GM19463 (cell line): Measurements from ENCODE around the gene IFI16.
A peak's percentile ranks its signal among the peaks of the same experiment; 100 is the strongest.

Source experiments
- ATAC-seq: cut with Tn5 transposase; IDR thresholded peaks from one replicate; pipeline ENCODE4 v1.9.1; 2021; ENCODE audit warnings: mild to moderate bottlenecking, moderate library complexity; ENCODE audit not compliant: unreplicated experiment

Gene IFI16

GRCh38 chr1:159055181-159055641 is 45.5 kb downstream of the IFI16 start:
- no peak for ATAC-seq

GRCh38 chr1:159056069-159056698 is 46.5 kb downstream of the IFI16 start:
- ATAC-seq: no peak

GRCh38 chr1:159058751-159059150 is 49.0 kb downstream of the IFI16 start:
- ATAC-seq: no peak

GRCh38 chr1:159065106-159065505 is 55.4 kb downstream of the IFI16 start:
- ATAC-seq: no peak

- ATAC-seq: no peak
Observed at GRCh38 chr1:159066108-159066507, 56.4 kb downstream of the IFI16 start.

GRCh38 chr1:159067699-159068621 is 58.3 kb downstream of the IFI16 start:
- ATAC-seq: peak; percentile 77

GRCh38 chr1:159068886-159069285 is 59.2 kb downstream of the IFI16 start:
- ATAC-seq: no peak

- no peak for ATAC-seq
Observed at GRCh38 chr1:159071970-159072582, 62.4 kb downstream of the IFI16 start.

- peak; percentile 85 for ATAC-seq
Observed at GRCh38 chr1:159076438-159077119, 66.9 kb downstream of the IFI16 start, which contains the start of gene AIM2. Gene AIM2, minus strand, starts transcription at chr1:159076766. Its CDS starts 3,267 bp downstream, at chr1:159073499.

GRCh38 chr1:159077120-159077961 is 67.6 kb downstream of the IFI16 start:
- peak; percentile 62 for ATAC-seq

- no peak for ATAC-seq
Observed at GRCh38 chr1:159079525-159079924, 69.8 kb downstream of the IFI16 start.

- no peak for ATAC-seq
Observed at GRCh38 chr1:159081626-159082025, 71.9 kb downstream of the IFI16 start.

GRCh38 chr1:159083013-159083412 is 73.3 kb downstream of the IFI16 start:
- ATAC-seq: no peak

GRCh38 chr1:159084152-159084551 is 74.4 kb downstream of the IFI16 start:
- ATAC-seq: no peak

GRCh38 chr1:159084867-159085266 is 75.2 kb downstream of the IFI16 start:
- ATAC-seq: no peak

GRCh38 chr1:159088050-159088449 is 78.3 kb downstream of the IFI16 start:
- no peak for ATAC-seq

GRCh38 chr1:159088546-159089183 is 79.0 kb downstream of the IFI16 start:
- peak; percentile 63 for ATAC-seq

- no peak for ATAC-seq
Observed at GRCh38 chr1:159089184-159089791, 79.6 kb downstream of the IFI16 start.
